Measurements from ENCODE around the gene USP31. TPM values are rescaled to one million over a fixed set of nuclear protein-coding genes. Genes with fewer than 3 reads are reported as not detected.

The USP31 gene
- total and polyA plus RNA-seq, 2 of the 13 experiments (the other 11 are each of a cell fraction or from before 2014, with no cell fraction given), result 22.5 to 23.3 TPM

DNA sequence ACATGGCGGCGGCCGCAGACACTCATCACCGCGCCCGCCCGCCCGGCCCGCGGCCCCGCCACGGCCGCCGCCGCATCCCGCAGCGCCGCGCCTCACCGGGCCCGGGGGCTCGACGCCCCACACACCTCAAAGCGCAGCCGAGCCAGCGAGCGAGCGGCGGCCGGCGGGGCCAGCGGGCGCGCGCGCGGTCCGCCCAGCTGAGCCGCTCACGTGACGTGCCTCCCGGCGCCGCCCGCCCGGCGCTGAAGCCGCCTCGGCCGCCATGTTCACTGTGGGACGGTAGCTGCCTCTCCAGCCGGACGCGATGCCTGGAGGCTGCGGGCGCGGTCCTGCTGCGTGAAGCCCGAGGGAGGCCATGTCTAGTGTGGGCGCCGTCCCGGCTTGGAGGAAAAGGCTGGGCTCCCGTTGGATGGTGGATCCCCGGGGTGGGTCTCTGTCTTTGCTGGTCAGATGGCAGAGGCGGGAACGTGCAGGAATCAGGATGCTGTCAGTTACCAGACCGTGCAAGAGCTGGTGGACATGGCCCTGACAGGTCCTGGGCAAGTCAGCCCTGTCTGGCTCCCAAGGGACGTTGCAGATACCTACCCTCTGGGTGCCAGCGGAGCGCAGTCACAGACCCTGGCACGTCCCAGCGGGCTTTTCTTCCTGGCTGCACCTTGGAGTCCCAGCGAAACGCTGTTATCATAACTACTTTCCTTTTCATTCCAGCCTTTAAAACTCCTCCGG is at the start of gene USP31 (continued):
- TF ChIP-seq, protein P1, sequence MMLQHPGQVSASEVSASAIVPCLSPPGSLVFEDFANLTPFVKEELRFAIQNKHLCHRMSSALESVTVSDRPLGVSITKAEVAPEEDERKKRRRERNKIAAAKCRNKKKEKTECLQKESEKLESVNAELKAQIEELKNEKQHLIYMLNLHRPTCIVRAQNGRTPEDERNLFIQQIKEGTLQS (CRISPR knock-in tag; IDR thresholded peaks at IDR 0.05), result peak; percentile 19; the same call in 1 of the 2 replicates
- peak; percentile 78 for TF ChIP-seq ZNF552 (CRISPR knock-in tag; IDR thresholded peaks at IDR 0.05; ENCODE audit: borderline replicate concordance)
- no peak for TF ChIP-seq NR3C1 (CRISPR knock-in tag; IDR thresholded peaks at IDR 0.05)
- TF ChIP-seq ZNF709 (CRISPR knock-in tag; IDR thresholded peaks at IDR 0.05), result no peak; the same call in 1 of the 2 replicates
- TF ChIP-seq ZNF331 (CRISPR knock-in tag; IDR thresholded peaks at IDR 0.05), result peak; percentile 87
- TF ChIP-seq SALL1 (CRISPR knock-in tag; IDR thresholded peaks at IDR 0.05), result peak; percentile 96
- no peak for TF ChIP-seq ZSCAN30 (CRISPR knock-in tag; IDR thresholded peaks at IDR 0.05)
- TF ChIP-seq, protein P2, sequence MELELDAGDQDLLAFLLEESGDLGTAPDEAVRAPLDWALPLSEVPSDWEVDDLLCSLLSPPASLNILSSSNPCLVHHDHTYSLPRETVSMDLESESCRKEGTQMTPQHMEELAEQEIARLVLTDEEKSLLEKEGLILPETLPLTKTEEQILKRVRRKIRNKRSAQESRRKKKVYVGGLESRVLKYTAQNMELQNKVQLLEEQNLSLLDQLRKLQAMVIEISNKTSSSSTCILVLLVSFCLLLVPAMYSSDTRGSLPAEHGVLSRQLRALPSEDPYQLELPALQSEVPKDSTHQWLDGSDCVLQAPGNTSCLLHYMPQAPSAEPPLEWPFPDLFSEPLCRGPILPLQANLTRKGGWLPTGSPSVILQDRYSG (CRISPR knock-in tag; IDR thresholded peaks at IDR 0.05), result no peak
- peak; percentile 88 for TF ChIP-seq ZNF556 (CRISPR knock-in tag; IDR thresholded peaks at IDR 0.05; ENCODE audit: borderline replicate concordance)
- TF ChIP-seq TRIM24 (CRISPR knock-in tag; IDR thresholded peaks at IDR 0.05), result no peak
- TF ChIP-seq ELF3 (CRISPR knock-in tag; IDR thresholded peaks at IDR 0.05), result peak; percentile 79
- 0 out of 2 replicates have a peak, but pooled peaks have one; percentile 37 for TF ChIP-seq STAT5B (CRISPR knock-in tag; IDR thresholded peaks at IDR 0.05)
- TF ChIP-seq, protein P3, sequence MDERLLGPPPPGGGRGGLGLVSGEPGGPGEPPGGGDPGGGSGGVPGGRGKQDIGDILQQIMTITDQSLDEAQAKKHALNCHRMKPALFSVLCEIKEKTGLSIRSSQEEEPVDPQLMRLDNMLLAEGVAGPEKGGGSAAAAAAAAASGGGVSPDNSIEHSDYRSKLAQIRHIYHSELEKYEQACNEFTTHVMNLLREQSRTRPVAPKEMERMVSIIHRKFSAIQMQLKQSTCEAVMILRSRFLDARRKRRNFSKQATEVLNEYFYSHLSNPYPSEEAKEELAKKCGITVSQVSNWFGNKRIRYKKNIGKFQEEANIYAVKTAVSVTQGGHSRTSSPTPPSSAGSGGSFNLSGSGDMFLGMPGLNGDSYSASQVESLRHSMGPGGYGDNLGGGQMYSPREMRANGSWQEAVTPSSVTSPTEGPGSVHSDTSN (CRISPR knock-in tag; IDR thresholded peaks at IDR 0.05), result no peak
- no peak for TF ChIP-seq ARNT (IDR thresholded peaks at IDR 0.05)
- peak; percentile 76; the same call in 1 of the 2 replicates for TF ChIP-seq NFKB2 (CRISPR knock-in tag; IDR thresholded peaks at IDR 0.05; ENCODE audit: borderline replicate concordance)
- peak; percentile 80; the same call in 1 of the 2 replicates for TF ChIP-seq MTA1 (CRISPR knock-in tag; IDR thresholded peaks at IDR 0.05; ENCODE audit: borderline replicate concordance)
- TF ChIP-seq TAF15 (IDR thresholded peaks at IDR 0.05; ENCODE audit: low read depth, low read length, poor library complexity, severe bottlenecking), result peak; percentile 64
- no peak for TF ChIP-seq IKZF4 (CRISPR knock-in tag; IDR thresholded peaks at IDR 0.05; ENCODE audit: borderline replicate concordance, low read depth, not compliant biosample characterization)
- 0 out of 2 replicates have a peak, but pooled peaks have one; percentile 21 for TF ChIP-seq NFE2L1 (CRISPR knock-in tag; IDR thresholded peaks at IDR 0.05; ENCODE audit: borderline replicate concordance)
- peak; percentile 96 for TF ChIP-seq ZNF747 (CRISPR knock-in tag; IDR thresholded peaks at IDR 0.05; ENCODE audit: borderline replicate concordance)
- no peak for TF ChIP-seq KAT2B (IDR thresholded peaks at IDR 0.05; ENCODE audit: borderline replicate concordance, low read depth, low read length)
- TF ChIP-seq, protein P4, sequence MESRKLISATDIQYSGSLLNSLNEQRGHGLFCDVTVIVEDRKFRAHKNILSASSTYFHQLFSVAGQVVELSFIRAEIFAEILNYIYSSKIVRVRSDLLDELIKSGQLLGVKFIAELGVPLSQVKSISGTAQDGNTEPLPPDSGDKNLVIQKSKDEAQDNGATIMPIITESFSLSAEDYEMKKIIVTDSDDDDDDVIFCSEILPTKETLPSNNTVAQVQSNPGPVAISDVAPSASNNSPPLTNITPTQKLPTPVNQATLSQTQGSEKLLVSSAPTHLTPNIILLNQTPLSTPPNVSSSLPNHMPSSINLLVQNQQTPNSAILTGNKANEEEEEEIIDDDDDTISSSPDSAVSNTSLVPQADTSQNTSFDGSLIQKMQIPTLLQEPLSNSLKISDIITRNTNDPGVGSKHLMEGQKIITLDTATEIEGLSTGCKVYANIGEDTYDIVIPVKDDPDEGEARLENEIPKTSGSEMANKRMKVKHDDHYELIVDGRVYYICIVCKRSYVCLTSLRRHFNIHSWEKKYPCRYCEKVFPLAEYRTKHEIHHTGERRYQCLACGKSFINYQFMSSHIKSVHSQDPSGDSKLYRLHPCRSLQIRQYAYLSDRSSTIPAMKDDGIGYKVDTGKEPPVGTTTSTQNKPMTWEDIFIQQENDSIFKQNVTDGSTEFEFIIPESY (CRISPR knock-in tag; IDR thresholded peaks at IDR 0.05), result peak; percentile 48; the same call in 1 of the 2 replicates
- TF ChIP-seq ZFYVE20 (CRISPR knock-in tag; IDR thresholded peaks at IDR 0.05; ENCODE audit: borderline replicate concordance, low read depth), result no peak
- TF ChIP-seq ZNF816 (CRISPR knock-in tag; IDR thresholded peaks at IDR 0.05; ENCODE audit: borderline replicate concordance), result no peak
- no peak for TF ChIP-seq ATRX (CRISPR knock-in tag; IDR thresholded peaks at IDR 0.05; ENCODE audit: borderline replicate concordance)
- TF ChIP-seq ASH2L (IDR thresholded peaks at IDR 0.05; ENCODE audit: insufficient read length, low read depth, low read length), result peak; percentile 88
- TF ChIP-seq HIVEP1 (CRISPR knock-in tag; IDR thresholded peaks at IDR 0.05), result peak; percentile 76

Data from HepG2 (cell line).